ENCODE measurements around the gene CDK5RAP2. TPM values are rescaled to one million over a fixed set of nuclear protein-coding genes. Genes with fewer than 3 reads are reported as not detected.

Gene CDK5RAP2
- total RNA-seq, 6 experiments from 2014 or later: 25.9 to 61.6 (median 34.7) TPM

DNA sequence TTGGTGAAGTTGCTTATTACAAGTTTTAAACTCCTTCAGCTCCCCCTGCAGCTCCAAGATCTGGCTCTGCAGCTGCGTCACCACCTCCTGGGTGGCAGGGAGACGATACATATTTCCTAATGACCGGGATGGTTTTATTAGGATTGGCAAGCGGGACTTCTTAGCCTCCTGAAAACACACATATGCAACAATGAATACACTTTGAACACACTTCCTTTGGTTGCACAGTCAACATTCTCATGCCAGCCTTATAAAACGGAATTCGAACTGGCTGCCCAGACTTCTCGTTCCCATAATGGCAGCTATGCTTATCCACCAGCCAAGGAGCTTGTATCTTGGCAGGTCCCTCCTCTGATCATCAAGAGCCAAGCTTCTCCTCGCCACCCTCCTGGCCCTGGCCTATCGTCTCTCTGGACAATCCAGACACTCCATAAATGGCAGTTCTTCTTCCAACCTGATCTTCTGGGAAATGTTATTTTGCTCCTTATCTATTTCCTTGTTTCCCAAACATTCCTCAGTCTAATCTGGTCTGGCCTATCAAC lies 131.9 kb downstream of the CDK5RAP2 start:
- peaks cover 0 to 14% (median 2%) of the 10 kb centered on the region in 4 donors for H3K36me3 ChIP-seq
- no peaks in the 10 kb centered on the region for H3K27me3 ChIP-seq
- no peaks in the 10 kb centered on the region for H3K4me1 ChIP-seq
- no peak overlapping the region for H3K4me3 ChIP-seq
- H3K27ac ChIP-seq: no peak overlapping the region
- no peaks in the 10 kb centered on the region for H3K9me3 ChIP-seq
- TF ChIP-seq, protein P1, sequence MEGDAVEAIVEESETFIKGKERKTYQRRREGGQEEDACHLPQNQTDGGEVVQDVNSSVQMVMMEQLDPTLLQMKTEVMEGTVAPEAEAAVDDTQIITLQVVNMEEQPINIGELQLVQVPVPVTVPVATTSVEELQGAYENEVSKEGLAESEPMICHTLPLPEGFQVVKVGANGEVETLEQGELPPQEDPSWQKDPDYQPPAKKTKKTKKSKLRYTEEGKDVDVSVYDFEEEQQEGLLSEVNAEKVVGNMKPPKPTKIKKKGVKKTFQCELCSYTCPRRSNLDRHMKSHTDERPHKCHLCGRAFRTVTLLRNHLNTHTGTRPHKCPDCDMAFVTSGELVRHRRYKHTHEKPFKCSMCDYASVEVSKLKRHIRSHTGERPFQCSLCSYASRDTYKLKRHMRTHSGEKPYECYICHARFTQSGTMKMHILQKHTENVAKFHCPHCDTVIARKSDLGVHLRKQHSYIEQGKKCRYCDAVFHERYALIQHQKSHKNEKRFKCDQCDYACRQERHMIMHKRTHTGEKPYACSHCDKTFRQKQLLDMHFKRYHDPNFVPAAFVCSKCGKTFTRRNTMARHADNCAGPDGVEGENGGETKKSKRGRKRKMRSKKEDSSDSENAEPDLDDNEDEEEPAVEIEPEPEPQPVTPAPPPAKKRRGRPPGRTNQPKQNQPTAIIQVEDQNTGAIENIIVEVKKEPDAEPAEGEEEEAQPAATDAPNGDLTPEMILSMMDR (IDR thresholded peaks at IDR 0.05): no peak
- no peak for TF ChIP-seq POLR2A (IDR thresholded peaks at IDR 0.05)
- WGBS (ENCODE audit: insufficient coverage, low coverage, low lambda C conversion rate, missing lambda C conversion rate): 100% methylated on average over 7 of the region's 9 CpGs
- intact Hi-C loops (cut with DNase I): no loop called here
- ATAC-seq (no peak), DNase-seq (no peak)

DNA sequence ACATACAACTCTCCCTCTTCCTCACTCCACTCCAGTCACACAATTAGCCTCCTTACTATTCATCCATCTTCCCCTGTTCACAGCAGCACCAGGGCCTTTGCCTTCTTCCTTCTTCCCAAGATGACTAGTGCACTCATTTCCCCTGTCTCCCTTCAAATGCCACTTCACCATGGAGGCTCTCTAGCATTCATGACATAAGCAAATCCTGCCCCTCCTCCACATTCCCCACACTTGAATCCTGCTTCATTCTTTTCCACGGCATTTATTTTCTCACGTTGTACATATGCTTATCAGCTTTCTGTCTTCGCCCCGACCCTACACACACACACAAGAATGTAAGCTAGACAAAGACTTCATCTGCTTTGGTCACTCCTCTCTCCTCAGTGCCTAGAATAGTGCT lies 133.3 kb downstream of the CDK5RAP2 start:
- Histone ChIP-seq H3K9me3 (no peaks in the 10 kb centered on the region), H3K4me3 (no peak overlapping the region), H3K27me3 (no peaks in the 10 kb centered on the region), H3K36me3 (peaks cover 0 to 16% (median 2%) of the 10 kb centered on the region in 4 donors), H3K4me1 (no peaks in the 10 kb centered on the region), H3K27ac (no peak overlapping the region)
- WGBS (ENCODE audit: insufficient coverage, low coverage, low lambda C conversion rate, missing lambda C conversion rate): 80% methylated on average over 4 of the region's 4 CpGs
- TF ChIP-seq, protein P1 (IDR thresholded peaks at IDR 0.05): no peak
- no peak for TF ChIP-seq POLR2A (IDR thresholded peaks at IDR 0.05)
- DNase-seq: no peak
- no peak for ATAC-seq
- intact Hi-C loops (cut with DNase I): no loop called here

DNA sequence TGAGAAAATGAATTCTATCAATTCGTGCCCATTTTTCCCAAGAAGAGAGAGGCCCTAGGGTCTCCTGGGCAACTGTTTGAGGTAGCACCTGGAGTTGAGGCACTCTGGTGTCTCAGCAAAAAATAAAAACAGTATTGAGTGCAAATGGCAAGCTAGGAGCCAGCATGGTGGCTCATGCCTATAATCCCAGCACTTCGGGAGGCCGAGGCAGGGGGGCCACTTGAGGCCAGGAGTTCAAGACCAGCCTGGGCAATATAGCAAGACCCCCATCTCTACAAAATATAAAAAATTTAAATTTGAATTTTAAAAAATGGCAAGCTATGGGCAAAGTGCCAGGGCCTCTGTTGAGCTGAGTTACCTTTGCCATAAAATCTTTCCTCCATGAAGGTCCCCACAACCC lies 136.0 kb downstream of the CDK5RAP2 start:
- intact Hi-C loops (cut with DNase I): no loop called here
- no peak for ATAC-seq
- DNase-seq: no peak
- Histone ChIP-seq H3K27ac (no peak overlapping the region), H3K9me3 (no peaks in the 10 kb centered on the region), H3K36me3 (peaks cover 0 to 16% (median 2%) of the 10 kb centered on the region in 4 donors), H3K27me3 (no peaks in the 10 kb centered on the region), H3K4me1 (no peaks in the 10 kb centered on the region), H3K4me3 (no peak overlapping the region)
- no peak for TF ChIP-seq POLR2A (IDR thresholded peaks at IDR 0.05)
- TF ChIP-seq, protein P1 (IDR thresholded peaks at IDR 0.05): no peak
- WGBS (ENCODE audit: insufficient coverage, low coverage, low lambda C conversion rate, missing lambda C conversion rate): 100% methylated on average over 3 of the region's 3 CpGs

DNA sequence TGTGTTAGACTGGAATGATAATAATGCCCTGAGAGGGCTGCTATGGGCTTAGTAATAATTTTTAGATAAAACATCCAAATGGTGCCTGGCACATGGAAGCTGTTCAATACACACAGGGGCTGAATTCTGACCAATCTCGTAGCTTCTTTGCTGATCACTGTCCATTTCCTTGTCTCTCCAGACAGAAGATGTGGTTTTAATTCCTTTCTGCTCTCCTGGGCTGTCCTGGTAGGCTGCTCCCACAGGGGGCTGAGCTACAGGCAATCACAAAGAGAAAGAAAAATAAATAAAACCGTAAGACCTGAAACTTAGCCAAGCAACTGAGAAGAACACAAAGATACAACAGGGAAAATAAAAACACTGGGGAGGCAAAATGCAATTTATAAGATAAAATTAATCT lies 136.5 kb downstream of the CDK5RAP2 start:
- peaks cover 0 to 16% (median 2%) of the 10 kb centered on the region in 4 donors for H3K36me3 ChIP-seq
- H3K4me3 ChIP-seq: no peak overlapping the region
- DNase-seq: no peak
- intact Hi-C loops (cut with DNase I): no loop called here
- no peak for ATAC-seq
- no peaks in the 10 kb centered on the region for H3K27me3 ChIP-seq
- 55% methylated on average over 2 of the region's 2 CpGs for WGBS (ENCODE audit: insufficient coverage, low coverage, low lambda C conversion rate, missing lambda C conversion rate)
- TF ChIP-seq, protein P1 (IDR thresholded peaks at IDR 0.05): no peak
- TF ChIP-seq POLR2A (IDR thresholded peaks at IDR 0.05): no peak
- H3K27ac ChIP-seq: no peak overlapping the region
- peaks cover 0 to under 1% (median 0%) of the 10 kb centered on the region in 4 donors for H3K4me1 ChIP-seq
- H3K9me3 ChIP-seq: no peaks in the 10 kb centered on the region
